CD14-positive monocyte (primary cell): ENCODE data around the gene TMCO4. TPM values are rescaled to one million over a fixed set of nuclear protein-coding genes. Genes with fewer than 3 reads are reported as not detected.
A peak's percentile ranks its signal among the peaks of the same experiment; 100 is the strongest.

Experiments
- DNase-seq, 3 donors: peaks; one replicate each; pipeline ENCODE4 v3.0.0-alpha.2; 2011 to 2022
- H2AFZ ChIP-seq: 2 replicates; pipeline ENCODE4 v1.6.0; 2012; ENCODE audit warnings: mild to moderate bottlenecking, low read depth, low read length, inconsistent platforms; ENCODE audit not compliant: insufficient read depth, poor library complexity, severe bottlenecking
- H3K27ac ChIP-seq, 2 donors: 1 replicate in 1 of 2; 2 replicates in 1 of 2; pipeline ENCODE4 v1.5.1; 2012 to 2013; ENCODE audit warnings: low read length in 2 of 2, control low read depth in 1 of 2, inconsistent platforms in 1 of 2, low read depth in 1 of 2, mild to moderate bottlenecking in 1 of 2
- H3K27me3 ChIP-seq, 2 donors: one replicate each; pipeline versions ENCODE4 v1.6.0 to v1.6.1; 2011 to 2013; ENCODE audit warnings: low read length in 2 of 2; ENCODE audit not compliant: control insufficient read depth in 2 of 2, insufficient read depth in 2 of 2
- H3K36me3 ChIP-seq, 2 donors: replicated peaks in 1 of 2; 1 replicate in 1 of 2; 2 replicates in 1 of 2; pipeline versions ENCODE4 v1.5.1 to v1.6.1; 2012 to 2013; ENCODE audit warnings: low read length in 2 of 2, control low read depth in 1 of 2, inconsistent platforms in 1 of 2, mild to moderate bottlenecking in 1 of 2; ENCODE audit not compliant: insufficient read depth in 2 of 2, control insufficient read depth in 1 of 2
- H3K4me1 ChIP-seq, 2 donors: 1 replicate in 1 of 2; 2 replicates in 1 of 2; pipeline versions ENCODE4 v1.5.1 to v1.6.1; 2012 to 2013; ENCODE audit warnings: low read length in 2 of 2, control low read depth in 1 of 2, inconsistent platforms in 1 of 2, mild to moderate bottlenecking in 1 of 2, moderate library complexity in 1 of 2; ENCODE audit not compliant: insufficient read depth in 2 of 2, control insufficient read depth in 1 of 2
- H3K4me2 ChIP-seq: replicated peaks from 2 replicates; pipeline ENCODE3; 2012; ENCODE audit warnings: low read length, moderate library complexity, mild to moderate bottlenecking; ENCODE audit not compliant: poor library complexity, severe bottlenecking; ENCODE audit errors: extremely low read depth
- H3K4me3 ChIP-seq, 3 experiments: fragments of 200-600 bp in 1 of 3; sonication (generic) in 1 of 3; replicated peaks in 1 of 3; 1 replicate in 2 of 3; 2 replicates in 1 of 3; pipeline ENCODE4 v1.5.1; 2011 to 2013; ENCODE audit warnings: low read length in 3 of 3, mild to moderate bottlenecking in 3 of 3, control low read depth in 2 of 3, low read depth in 2 of 3, inconsistent platforms in 1 of 3, moderate library complexity in 1 of 3
- H3K79me2 ChIP-seq: 2 replicates; pipeline ENCODE4 v1.6.0; 2012; ENCODE audit warnings: mild to moderate bottlenecking, control low read depth, inconsistent platforms, low read length, moderate library complexity; ENCODE audit not compliant: insufficient read depth
- H3K9ac ChIP-seq: 2 replicates; pipeline ENCODE4 v1.6.0; 2017; ENCODE audit warnings: low read length, mild to moderate bottlenecking; ENCODE audit not compliant: insufficient read depth, poor library complexity, severe bottlenecking
- H3K9me3 ChIP-seq, 2 donors: replicated peaks in 1 of 2; 1 replicate in 1 of 2; 2 replicates in 1 of 2; pipeline versions ENCODE4 v1.5.1 to v1.6.1; 2012 to 2013; ENCODE audit warnings: low read length in 2 of 2, control low read depth in 1 of 2; ENCODE audit not compliant: control insufficient read depth in 1 of 2, insufficient read depth in 1 of 2
- H4K20me1 ChIP-seq: 2 replicates; pipeline ENCODE4 v1.6.0; 2012; ENCODE audit warnings: mild to moderate bottlenecking, low read length, control low read depth, moderate library complexity; ENCODE audit not compliant: insufficient read depth
- H3K27ac Mint-ChIP-seq, 7 donors: one replicate each; pipeline ENCODE4 v1.8.0; 2020; ENCODE audit warnings: mild to moderate bottlenecking in 7 of 7, mixed read lengths in 7 of 7, moderate library complexity in 6 of 7, inconsistent platforms in 2 of 7
- H3K27me3 Mint-ChIP-seq, 3 donors: one replicate each; pipeline ENCODE4 v1.8.0; 2021 to 2022; ENCODE audit warnings: low read depth in 3 of 3, mild to moderate bottlenecking in 3 of 3, mixed read lengths in 3 of 3, moderate library complexity in 3 of 3, inconsistent platforms in 1 of 3
- H3K36me3 Mint-ChIP-seq, 2 donors: one replicate each; pipeline ENCODE4 v1.8.0; 2020; ENCODE audit warnings: mixed read lengths in 2 of 2, inconsistent platforms in 1 of 2, mild to moderate bottlenecking in 1 of 2
- H3K4me1 Mint-ChIP-seq: one replicate; pipeline ENCODE4 v1.8.0; 2020; ENCODE audit warnings: mild to moderate bottlenecking, mixed read lengths
- H3K4me3 Mint-ChIP-seq, 2 donors: one replicate each; pipeline ENCODE4 v1.8.0; 2020; ENCODE audit warnings: mild to moderate bottlenecking in 2 of 2, mixed read lengths in 2 of 2, moderate library complexity in 1 of 2
- H3K9me3 Mint-ChIP-seq, 7 donors: one replicate each; pipeline ENCODE4 v1.8.0; 2020 to 2022; ENCODE audit warnings: mixed read lengths in 7 of 7, mild to moderate bottlenecking in 6 of 7, moderate library complexity in 6 of 7, inconsistent platforms in 2 of 7
- CTCF ChIP-seq: fragments of 200-600 bp; IDR thresholded peaks from one replicate; pipeline ENCODE4 v1.8.0; 2022; ENCODE audit warnings: antibody characterized with exemption, mild to moderate bottlenecking
- WGBS: methylation state at CpG from one replicate; pipeline ENCODE4 v1.1.5; 2013; ENCODE audit warnings: missing lambda C conversion rate; ENCODE audit not compliant: insufficient coverage; 5-methylcytosine and 5-hydroxymethylcytosine counted together
- intact Hi-C, 2 donors: fragments of 100-400 bp; cut with micrococcal nuclease; formaldehyde crosslinking; loops; one replicate each; pipeline versions ENCODE4 v1.15.0 to v1.15.1; 2023
- polyA plus RNA-seq, 3 donors: library from polyadenylated mRNA; depleted of rRNA in 1 of 3; unstranded in 2 of 3; stranded (reverse) in 1 of 3; fragments of 300-500 nt in 2 of 3; fragments of >200 nt in 1 of 3; fragmentation: Illumina TruSeq in 2 of 3; gene quantifications; 1 replicate in 2 of 3; 2 replicates in 1 of 3; pipeline ENCODE4 v1.2.3, GENCODE V29; 2012 to 2021

The TMCO4 gene
- polyA plus RNA-seq, 3 donors: 6.9 to 10.1 (median 7.9) TPM

DNA sequence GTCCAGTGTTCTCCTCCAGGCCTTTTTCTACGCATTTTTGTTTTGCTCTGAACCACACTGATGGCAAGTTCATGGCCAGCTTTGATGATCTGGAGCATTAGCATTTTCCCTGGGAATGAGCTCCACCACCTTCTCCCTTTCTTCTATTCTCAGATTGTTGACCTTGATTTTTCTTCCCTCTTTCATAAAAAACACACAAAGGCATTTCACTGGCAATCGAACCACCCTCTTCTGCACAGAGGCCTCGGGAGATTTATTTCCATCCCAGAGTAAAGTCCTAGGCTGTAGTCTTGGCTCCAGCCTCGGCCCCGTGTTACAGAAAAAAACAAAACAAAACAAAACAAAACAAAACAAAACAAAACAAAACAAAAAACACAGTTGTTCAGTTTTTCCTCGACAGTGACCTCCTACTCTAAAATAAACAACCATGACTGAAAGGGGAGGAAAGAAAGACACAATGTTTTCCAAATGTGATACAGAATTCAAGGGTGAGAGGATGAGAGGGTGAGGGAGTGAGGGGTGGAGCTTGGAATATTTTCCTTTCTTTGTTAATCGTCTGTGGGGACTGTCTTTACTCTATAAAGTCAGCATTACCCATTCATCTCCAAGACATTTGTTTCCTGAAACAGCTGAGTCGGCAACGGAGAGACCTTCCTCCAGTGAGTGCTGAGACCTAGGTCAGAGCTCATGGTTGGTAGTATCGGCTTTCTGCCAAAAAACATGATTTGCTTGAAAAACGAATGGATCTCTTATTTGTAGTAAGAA lies 45.2 kb upstream of the TMCO4 start:
- H3K9me3 ChIP-seq: no peaks in the 10 kb centered on the region
- DNase-seq: no peak
- H3K4me1 ChIP-seq: no peaks in the 10 kb centered on the region
- no peaks in the 10 kb centered on the region for H3K79me2 ChIP-seq
- no peaks in the 10 kb centered on the region for H4K20me1 ChIP-seq
- Mint-ChIP-seq H3K36me3 (no peaks in the 10 kb centered on the region), H3K27ac (peak overlapping the region in 1 of 7 donors; percentile 43), H3K27me3 (peaks cover 18 to 37% (median 21%) of the 10 kb centered on the region in 3 donors), H3K9me3 (peaks cover 0 to 5% (median 0%) of the 10 kb centered on the region in 7 donors), H3K4me1 (no peaks in the 10 kb centered on the region), H3K4me3 (peak overlapping the region in 1 of 2 donors; percentile 31)
- no peak overlapping the region for H3K27ac ChIP-seq
- TF ChIP-seq CTCF: no peak
- peaks cover 4 to 15% of the 10 kb centered on the region in 2 donors for H3K27me3 ChIP-seq
- no peaks in the 10 kb centered on the region for H3K36me3 ChIP-seq
- no peak overlapping the region for H3K9ac ChIP-seq
- no peak overlapping the region for H2AFZ ChIP-seq
- H3K4me2 ChIP-seq: no peak overlapping the region
- 52% methylated on average over 4 of the region's 11 CpGs for WGBS
- H3K4me3 ChIP-seq: no peak overlapping the region
- intact Hi-C loops: no loop called here

GRCh38 chr1:19840228-19840627 lies 40.5 kb upstream of the TMCO4 start:
- no peak for DNase-seq
- Histone ChIP-seq H3K9ac (no peak overlapping the region), H4K20me1 (no peaks in the 10 kb centered on the region), H3K9me3 (no peaks in the 10 kb centered on the region), H3K36me3 (no peaks in the 10 kb centered on the region), H3K79me2 (no peaks in the 10 kb centered on the region), H2AFZ (no peak overlapping the region), H3K4me3 (no peak overlapping the region), H3K27me3 (peaks cover 0 to 5% of the 10 kb centered on the region in 2 donors), H3K4me2 (no peak overlapping the region), H3K4me1 (peaks cover 0 to 6% of the 10 kb centered on the region in 2 donors), H3K27ac (no peak overlapping the region)
- no peak overlapping the region for H3K4me3 Mint-ChIP-seq
- no peaks in the 10 kb centered on the region for H3K36me3 Mint-ChIP-seq
- intact Hi-C loops: no loop called here
- TF ChIP-seq CTCF: no peak
- peaks cover 14% of the 10 kb centered on the region for H3K4me1 Mint-ChIP-seq
- peaks cover 0 to 8% (median 4%) of the 10 kb centered on the region in 7 donors for H3K9me3 Mint-ChIP-seq
- H3K27ac Mint-ChIP-seq: no peak overlapping the region
- peaks cover 17 to 23% (median 18%) of the 10 kb centered on the region in 3 donors for H3K27me3 Mint-ChIP-seq
